GM21786 (cell line): ENCODE results near the gene PTPRJ.

ENCODE experiments used
- ATAC-seq: cut with Tn5 transposase; IDR thresholded peaks from one replicate; pipeline ENCODE4 v1.9.1; 2021; ENCODE audit not compliant: unreplicated experiment

Gene PTPRJ

DNA sequence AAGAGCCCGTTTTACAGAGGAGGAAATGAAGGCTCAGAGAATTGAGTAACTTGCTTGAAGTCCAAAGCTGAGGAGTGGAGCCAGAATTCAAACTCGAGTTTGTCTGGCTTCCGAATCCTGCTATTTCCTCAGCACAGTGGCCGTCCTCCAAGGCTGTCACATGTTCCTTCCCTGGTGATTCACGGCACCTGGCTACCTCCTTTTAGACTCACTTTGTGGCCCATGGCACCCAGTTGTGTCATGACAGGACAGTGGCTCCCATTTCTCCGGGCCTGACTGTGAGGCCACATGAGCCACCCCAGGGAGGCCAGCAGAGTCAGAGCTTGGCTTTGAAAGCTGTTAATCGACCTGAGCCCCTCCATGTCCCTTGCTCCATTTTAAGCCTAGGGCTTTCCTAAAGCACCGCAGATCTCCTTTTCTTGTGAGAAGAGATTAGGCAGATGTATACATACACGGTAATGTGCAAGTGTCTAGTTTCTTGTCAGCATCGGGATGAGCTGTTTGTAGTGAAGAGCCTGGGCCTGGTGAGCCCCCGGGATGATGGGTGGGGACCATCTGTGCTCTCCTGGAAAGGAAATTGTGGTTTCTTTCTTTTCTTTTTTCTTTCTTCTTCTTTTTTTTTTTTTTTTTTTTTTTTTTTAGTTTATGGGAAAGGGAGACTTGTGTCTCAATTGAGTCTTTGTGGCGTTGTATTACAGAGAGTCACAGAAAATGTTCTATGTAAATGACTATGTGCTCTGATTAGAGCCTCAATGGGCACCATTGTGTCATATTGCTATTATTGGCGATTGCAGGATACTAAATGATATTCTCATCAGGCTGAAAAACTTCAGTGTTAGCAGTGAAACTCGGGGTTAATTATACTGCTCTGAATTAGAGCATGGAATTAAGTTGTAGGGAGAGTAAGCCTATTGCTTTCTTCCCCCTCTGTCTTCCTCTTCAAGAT lies 54.8 kb downstream of the PTPRJ start:
- ATAC-seq: no peak

DNA sequence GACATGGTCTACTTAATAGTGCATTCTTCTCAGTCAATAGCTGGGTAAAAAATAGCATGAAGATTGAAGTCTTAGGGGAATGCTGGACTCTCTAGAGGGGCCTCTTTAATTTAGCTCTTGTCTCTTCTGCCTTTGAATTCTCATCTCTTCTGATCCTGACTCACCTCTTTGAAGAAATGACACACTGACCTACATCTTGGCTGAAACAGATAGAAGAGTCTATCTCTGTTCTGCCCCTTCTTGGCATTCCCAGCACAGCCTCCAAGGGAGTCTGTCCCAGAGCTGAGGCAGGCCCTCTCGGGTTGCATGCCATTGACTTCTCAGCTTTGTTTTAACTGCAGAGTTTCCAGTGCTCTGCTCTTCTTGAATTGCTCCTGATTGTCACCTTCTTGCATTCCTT lies 55.7 kb downstream of the PTPRJ start:
- no peak for ATAC-seq

DNA sequence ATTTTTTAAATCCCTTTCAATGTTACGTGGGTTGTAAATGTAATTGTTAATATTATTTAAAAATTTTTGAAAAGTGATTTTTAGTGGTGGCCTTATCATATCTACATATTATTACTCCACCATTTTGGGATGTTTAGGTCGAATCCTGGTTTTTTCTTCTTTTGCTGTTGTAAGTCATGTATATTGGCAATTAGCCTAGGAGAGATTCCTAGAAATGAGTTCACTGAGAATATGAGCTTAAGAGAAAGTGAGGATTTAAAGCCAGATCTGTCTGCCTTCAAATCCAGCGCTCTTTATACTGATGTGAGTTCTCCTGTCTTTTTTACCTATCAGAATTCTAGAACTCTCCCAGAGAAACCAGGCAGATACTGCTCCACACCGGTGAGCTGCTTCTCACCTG lies 56.1 kb downstream of the PTPRJ start:
- ATAC-seq: no peak

GRCh38 chr11:48037709-48038468 lies 57.5 kb downstream of the PTPRJ start:
- no peak for ATAC-seq

GRCh38 chr11:48040830-48041444 lies 60.6 kb downstream of the PTPRJ start:
- no peak for ATAC-seq

- ATAC-seq: no peak
These were observed 61.7 kb downstream of the PTPRJ start for GRCh38 chr11:48041877-48042695.

DNA sequence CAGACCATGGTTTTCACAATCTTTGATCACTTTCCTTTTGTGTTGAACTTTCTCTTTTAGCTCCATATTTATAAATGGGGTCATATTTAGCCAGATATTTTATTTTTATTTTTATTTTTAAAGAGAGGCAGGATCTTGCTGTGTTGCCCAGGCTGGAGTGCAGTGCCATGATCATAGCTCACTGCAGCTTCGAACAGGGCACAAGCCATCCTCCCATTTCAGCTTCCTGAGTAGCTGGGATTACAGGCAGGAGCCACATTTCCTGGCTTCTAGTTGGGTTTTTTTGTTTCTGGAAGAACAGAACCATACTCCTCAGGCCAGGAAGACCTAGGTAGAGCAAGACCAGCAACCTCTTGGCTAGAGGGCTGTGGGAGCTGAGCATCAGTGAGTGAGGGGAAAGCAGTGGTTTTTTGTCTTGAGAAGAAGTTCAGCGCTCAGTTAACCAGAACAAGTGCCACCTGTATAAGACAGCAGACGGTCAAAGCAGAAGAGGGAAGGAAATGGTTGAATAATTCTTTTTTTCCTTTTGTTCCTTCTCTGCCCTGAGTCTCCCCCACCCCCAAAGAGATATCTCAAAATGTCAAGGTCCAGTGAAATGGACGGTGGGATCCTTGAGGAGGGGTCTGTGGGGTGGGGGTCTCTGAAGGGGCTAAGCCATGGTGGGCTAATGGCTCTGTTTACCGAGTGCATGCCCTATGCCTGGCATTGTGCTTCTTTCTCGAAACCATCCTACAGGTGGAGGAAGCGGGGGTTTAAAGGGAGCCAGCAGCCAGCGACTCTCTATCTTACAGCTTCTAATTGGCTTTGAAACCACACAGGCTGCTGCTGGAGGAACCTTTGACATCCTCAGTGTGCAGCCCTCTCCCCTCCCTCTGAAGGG lies 63.0 kb downstream of the PTPRJ start:
- ATAC-seq: peak; percentile 74

GRCh38 chr11:48043991-48044512 lies 63.7 kb downstream of the PTPRJ start:
- peak; percentile 10 for ATAC-seq

GRCh38 chr11:48044577-48044976 lies 64.2 kb downstream of the PTPRJ start:
- ATAC-seq: no peak

DNA sequence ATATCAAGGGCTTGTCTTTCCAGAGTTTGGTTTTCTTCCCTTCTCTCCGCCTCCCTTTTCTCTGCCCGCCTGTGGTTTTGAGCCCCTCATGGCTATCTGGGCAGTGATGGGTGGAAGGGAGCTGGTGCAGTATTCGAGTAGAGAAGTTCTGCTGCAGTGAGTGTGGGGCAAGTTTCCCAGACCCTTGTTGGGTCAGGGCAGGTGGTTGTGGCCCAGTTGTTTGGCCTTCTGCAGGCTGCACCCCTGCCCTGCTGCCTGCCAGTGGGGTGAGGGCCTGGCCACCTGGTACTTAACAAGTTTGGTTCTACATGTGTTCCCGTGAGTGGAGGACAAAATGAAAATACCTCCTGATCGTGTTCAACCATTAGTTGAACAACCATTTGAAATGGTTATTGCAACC lies 65.2 kb downstream of the PTPRJ start:
- ATAC-seq: no peak

DNA sequence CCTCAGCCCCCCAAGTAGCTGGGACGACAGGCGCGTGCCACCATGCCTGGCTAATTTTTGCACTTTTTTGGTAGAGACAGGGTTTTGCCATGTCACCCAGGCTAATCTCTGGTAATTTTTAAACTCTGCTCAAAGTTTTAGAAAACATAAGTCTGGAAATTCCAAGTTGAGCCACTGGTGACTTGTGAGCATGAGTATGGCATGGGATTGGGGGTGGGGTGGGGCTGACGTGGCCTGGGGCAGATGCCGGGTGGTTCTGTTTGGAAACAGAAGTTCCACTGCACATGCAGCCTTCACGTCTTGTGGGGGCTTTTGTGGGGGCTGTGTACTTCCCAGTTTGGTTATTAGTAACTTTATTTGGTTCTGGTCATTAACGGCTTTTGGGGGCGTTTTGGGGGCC lies 67.3 kb downstream of the PTPRJ start:
- ATAC-seq: no peak

DNA sequence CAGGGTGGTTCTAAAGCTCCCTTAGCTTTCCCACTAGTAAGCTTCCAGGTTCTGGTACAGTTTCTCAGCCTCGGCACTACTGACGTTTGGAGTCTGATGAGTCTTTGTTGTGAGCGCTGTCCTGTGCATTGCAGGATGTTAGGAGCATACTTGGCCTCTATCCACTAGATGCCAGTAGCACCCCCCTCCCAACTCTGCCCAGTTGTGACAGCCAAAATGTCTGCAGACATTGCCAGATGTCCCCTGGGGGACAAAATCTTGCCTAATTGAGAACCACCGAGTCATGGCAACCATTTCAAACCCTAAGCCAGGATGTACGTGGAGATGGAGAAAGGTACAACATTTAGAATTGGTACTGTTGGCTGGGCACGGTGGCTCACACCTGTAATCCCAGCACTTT lies 68.7 kb downstream of the PTPRJ start:
- ATAC-seq: no peak

DNA sequence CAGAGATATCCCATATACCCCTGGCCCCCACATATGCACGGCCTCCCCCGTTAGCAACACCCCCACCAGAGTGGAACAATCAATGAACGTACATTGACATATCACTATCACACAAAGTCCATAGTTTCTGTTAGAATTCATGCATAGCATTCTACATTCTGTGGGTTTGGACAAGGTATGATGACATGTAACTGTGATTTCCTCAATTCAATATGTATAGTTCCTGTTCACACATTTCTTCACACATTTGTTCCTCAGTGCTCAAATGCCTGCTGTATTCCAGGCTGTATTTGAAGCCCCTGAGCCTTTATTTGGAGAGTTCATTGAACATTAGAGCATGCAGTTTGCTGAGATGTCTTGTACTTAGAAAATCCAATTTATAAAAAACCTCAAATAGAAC lies 69.9 kb downstream of the PTPRJ start:
- ATAC-seq: no peak

DNA sequence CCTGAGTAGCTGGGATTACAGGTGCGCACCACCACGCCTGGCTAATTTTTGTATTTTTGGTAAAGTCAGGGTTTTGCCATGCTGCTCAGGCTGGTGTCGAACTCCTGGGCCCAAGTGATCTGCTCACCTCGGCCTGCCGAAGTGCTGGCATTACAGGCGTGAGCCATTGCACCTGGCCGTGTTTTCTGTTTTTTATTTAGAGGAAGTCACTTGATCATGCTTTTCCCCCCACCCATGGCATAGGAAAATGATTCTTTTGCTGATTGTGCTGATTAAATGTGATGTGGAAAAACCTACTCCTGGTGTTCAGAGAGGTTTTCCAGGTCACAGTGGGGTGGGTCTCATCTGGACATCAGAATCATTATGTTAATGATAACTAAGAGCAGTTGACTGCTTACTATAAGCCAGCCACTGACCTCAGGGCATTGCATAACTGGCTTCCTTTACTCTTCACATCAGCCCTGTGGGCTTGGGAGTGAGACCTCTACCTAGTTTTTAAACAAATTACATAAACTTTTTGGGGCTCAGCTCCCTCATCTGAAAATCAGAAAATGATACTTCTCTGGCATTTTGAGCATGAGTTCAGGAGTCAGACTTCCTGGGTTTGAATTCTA lies 71.0 kb downstream of the PTPRJ start:
- ATAC-seq: no peak

- ATAC-seq: no peak
These were observed 72.1 kb downstream of the PTPRJ start for GRCh38 chr11:48052183-48053044.

- no peak for ATAC-seq
These were observed 74.6 kb downstream of the PTPRJ start for GRCh38 chr11:48054994-48055291.

GRCh38 chr11:48055292-48056132 lies 75.2 kb downstream of the PTPRJ start:
- no peak for ATAC-seq
